HepG2 (cell line): ENCODE measurements around the gene EEF1AKMT3. TPM values are rescaled to one million over a fixed set of nuclear protein-coding genes. Genes with fewer than 3 reads are reported as not detected.

Experiments
- ELF1 ChIP-seq: sonication (generic); formaldehyde crosslinking; IDR thresholded peaks from 2 replicates; pipeline ENCODE4 v1.4.0; 2020; ENCODE audit warnings: missing genetic modification reagents
- ETV5 ChIP-seq: IDR thresholded peaks from 2 replicates; pipeline ENCODE4 v1.6.1; 2018; ENCODE audit warnings: missing biosample characterization, missing genetic modification reagents, inconsistent platforms, borderline replicate concordance
- KAT7 ChIP-seq: IDR thresholded peaks from 2 replicates; pipeline ENCODE4 v1.6.1; 2018; ENCODE audit warnings: borderline replicate concordance, missing compliant biosample characterization
- KLF15 ChIP-seq: sonication (generic); formaldehyde crosslinking; IDR thresholded peaks from 2 replicates; pipeline ENCODE4 v1.8.1; 2023; ENCODE audit warnings: borderline replicate concordance, mild to moderate bottlenecking, inconsistent platforms, missing genetic modification reagents, mixed read lengths
- MAF1 ChIP-seq: sonication (generic); formaldehyde crosslinking; IDR thresholded peaks from 2 replicates; pipeline ENCODE4 v1.5.0; 2020; ENCODE audit warnings: missing genetic modification reagents, borderline replicate concordance
- TAF1 ChIP-seq: sonication (generic); formaldehyde crosslinking; IDR thresholded peaks from 2 replicates; pipeline ENCODE4 v1.4.0; 2020; ENCODE audit warnings: missing genetic modification reagents
- TOPORS ChIP-seq: sonication (generic); formaldehyde crosslinking; IDR thresholded peaks from 2 replicates; pipeline ENCODE4 v1.8.0; 2023; ENCODE audit warnings: mild to moderate bottlenecking, missing genetic modification reagents
- TP53 ChIP-seq: sonication (generic); formaldehyde crosslinking; conservative IDR thresholded peaks from 2 replicates; pipeline ENCODE4 v1.4.0; 2020; ENCODE audit warnings: missing genetic modification reagents
- ZNF34 ChIP-seq: sonication (generic); formaldehyde crosslinking; IDR thresholded peaks from 2 replicates; pipeline ENCODE4 v1.4.0; 2020; ENCODE audit warnings: mild to moderate bottlenecking, missing genetic modification reagents, borderline replicate concordance
- ZNF547 ChIP-seq: sonication (generic); formaldehyde crosslinking; IDR thresholded peaks from 2 replicates; pipeline ENCODE4 v1.5.1; 2020; ENCODE audit warnings: mild to moderate bottlenecking, missing genetic modification reagents
- ZNF598 ChIP-seq: sonication (generic); formaldehyde crosslinking; IDR thresholded peaks from 2 replicates; pipeline ENCODE4 v1.5.1; 2020; ENCODE audit warnings: mild to moderate bottlenecking, missing genetic modification reagents, borderline replicate concordance
- ZNF629 ChIP-seq: sonication (generic); formaldehyde crosslinking; conservative IDR thresholded peaks from 2 replicates; pipeline ENCODE4 v1.5.0; 2020; ENCODE audit warnings: missing genetic modification reagents
- ZNF75D ChIP-seq: sonication (generic); formaldehyde crosslinking; IDR thresholded peaks from 2 replicates; pipeline ENCODE4 v1.8.1; 2023; ENCODE audit warnings: missing genetic modification reagents, mild to moderate bottlenecking, borderline replicate concordance
- ZNF83 ChIP-seq: sonication (generic); formaldehyde crosslinking; IDR thresholded peaks from 2 replicates; pipeline ENCODE4 v1.4.0; 2020; ENCODE audit warnings: missing genetic modification reagents, mild to moderate bottlenecking, borderline replicate concordance
- polyA plus RNA-seq, 8 experiments: library from polyadenylated mRNA; depleted of rRNA in 3 of 8; stranded (reverse) in 7 of 8; unstranded in 1 of 8; fragments of >200 nt; fragmentation: Illumina TruSeq in 4 of 8; extraction: Trizol in 4 of 8; gene quantifications; 2 replicates each; pipeline versions ENCODE4 v1.2.1 to v1.2.3, GENCODE V29; 2011 to 2016; ENCODE audit warnings: low read depth in 4 of 8, missing spikeins in 1 of 8, mixed read lengths in 1 of 8; ENCODE audit not compliant: insufficient read depth in 1 of 8
- total RNA-seq, 5 experiments: library from RNA; depleted of rRNA; stranded (reverse); fragments of >200 nt; fragmentation: Illumina TruSeq; extraction: Trizol; gene quantifications; 2 replicates each; pipeline ENCODE4 v1.2.3, GENCODE V29; 2016; ENCODE audit warnings: low read depth in 1 of 5
- TF ChIP-seq, protein P1 (sequence below): sonication (generic); formaldehyde crosslinking; IDR thresholded peaks from 2 replicates; pipeline ENCODE4 v1.5.1; 2020; ENCODE audit warnings: mild to moderate bottlenecking, missing genetic modification reagents
- TF ChIP-seq, protein P2 (sequence below): sonication (generic); formaldehyde crosslinking; IDR thresholded peaks from 2 replicates; pipeline ENCODE4 v1.4.0; 2020; ENCODE audit warnings: missing genetic modification reagents
- TF ChIP-seq, protein P3 (sequence below): sonication (generic); formaldehyde crosslinking; IDR thresholded peaks from 2 replicates; pipeline ENCODE4 v1.5.0; 2020; ENCODE audit warnings: mild to moderate bottlenecking, missing genetic modification reagents

The EEF1AKMT3 gene
- total and polyA plus RNA-seq, 2 of the 13 experiments (the other 11 are each of a cell fraction or from before 2014, with no cell fraction given): 4.7 to 11.4 TPM

DNA sequence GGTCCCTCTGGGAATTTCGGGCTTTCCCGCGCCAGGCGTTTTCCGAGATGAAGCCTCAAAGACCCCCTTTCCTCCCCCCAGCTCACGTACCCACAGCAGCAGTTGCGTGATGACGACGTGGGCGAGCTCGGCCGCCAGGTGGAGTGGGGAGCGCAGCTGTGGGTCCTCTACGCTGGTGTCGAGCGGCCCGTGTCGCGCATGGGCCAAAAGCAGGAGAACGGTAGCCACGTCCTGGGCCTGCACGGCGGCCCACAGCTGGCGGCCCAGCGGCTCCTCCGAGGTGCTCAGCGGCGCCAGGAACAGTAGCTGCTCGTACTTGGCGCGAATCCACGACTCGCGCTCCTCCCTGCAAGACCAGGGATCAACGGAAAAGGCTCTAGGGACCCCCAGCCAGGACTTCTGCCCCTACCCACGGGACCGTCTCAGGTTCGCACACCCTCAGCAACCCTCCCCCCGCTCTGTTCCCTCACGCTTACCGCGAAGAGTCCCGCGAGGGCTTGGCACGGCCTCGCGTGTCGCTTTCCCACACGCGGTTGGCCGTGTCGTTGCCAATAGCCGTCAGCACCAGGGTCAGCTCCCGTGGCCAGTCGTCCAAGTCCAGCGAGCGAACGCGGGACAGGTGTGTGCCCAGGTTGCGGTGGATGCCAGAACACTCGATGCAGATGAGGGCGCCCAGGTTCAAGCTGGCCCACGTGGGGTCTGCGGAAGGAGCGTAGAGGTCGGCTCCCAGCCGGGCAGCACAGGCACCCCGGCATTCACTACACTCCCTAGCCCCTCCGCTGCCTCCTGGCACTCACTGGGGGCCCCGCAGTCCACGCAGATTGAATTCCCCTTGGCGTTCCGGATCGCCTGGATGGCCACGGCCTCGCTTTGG lies 45.3 kb upstream of the EEF1AKMT3 start (continued):
- TF ChIP-seq TOPORS (CRISPR knock-in tag) (0 out of 2 replicates have a peak, but pooled peaks have one; percentile 2), ZNF547 (CRISPR knock-in tag) (0 out of 2 replicates have a peak, but pooled peaks have one; percentile 44), TAF1 (0 out of 2 replicates have a peak, but pooled peaks have one; percentile 6), ELF1 (CRISPR knock-in tag) (no peak), ZNF83 (no peak), ETV5 (CRISPR knock-in tag) (0 out of 2 replicates have a peak, but pooled peaks have one; percentile 2), ZNF75D (CRISPR knock-in tag) (no peak), KLF15 (CRISPR knock-in tag) (no peak), ZNF629 (CRISPR knock-in tag) (no peak), KAT7 (CRISPR knock-in tag) (no peak), ZNF34 (CRISPR knock-in tag) (no peak), ZNF598 (CRISPR knock-in tag) (0 out of 2 replicates have a peak, but pooled peaks have one; percentile 28), MAF1 (CRISPR knock-in tag) (no peak), TP53 (CRISPR knock-in tag) (no peak)
- TF ChIP-seq, protein P1, sequence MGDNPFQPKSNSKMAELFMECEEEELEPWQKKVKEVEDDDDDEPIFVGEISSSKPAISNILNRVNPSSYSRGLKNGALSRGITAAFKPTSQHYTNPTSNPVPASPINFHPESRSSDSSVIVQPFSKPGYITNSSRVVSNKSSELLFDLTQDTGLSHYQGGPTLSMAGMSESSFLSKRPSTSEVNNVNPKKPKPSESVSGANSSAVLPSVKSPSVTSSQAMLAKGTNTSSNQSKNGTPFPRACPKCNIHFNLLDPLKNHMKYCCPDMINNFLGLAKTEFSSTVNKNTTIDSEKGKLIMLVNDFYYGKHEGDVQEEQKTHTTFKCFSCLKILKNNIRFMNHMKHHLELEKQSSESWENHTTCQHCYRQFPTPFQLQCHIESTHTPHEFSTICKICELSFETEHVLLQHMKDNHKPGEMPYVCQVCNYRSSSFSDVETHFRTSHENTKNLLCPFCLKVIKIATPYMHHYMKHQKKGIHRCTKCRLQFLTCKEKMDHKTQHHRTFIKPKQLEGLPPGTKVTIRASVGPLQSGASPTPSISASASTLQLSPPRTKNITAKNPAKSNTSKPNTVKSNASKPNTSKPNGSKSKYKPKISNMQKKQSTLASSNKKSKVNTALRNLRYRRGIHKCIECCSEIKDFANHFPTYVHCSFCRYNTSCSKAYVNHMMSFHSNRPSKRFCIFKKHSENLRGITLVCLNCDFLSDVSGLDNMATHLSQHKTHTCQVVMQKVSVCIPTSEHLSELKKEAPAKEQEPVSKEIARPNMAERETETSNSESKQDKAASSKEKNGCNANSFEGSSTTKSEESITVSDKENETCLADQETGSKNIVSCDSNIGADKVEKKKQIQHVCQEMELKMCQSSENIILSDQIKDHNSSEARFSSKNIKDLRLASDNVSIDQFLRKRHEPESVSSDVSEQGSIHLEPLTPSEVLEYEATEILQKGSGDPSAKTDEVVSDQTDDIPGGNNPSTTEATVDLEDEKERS (CRISPR knock-in tag): no peak
- TF ChIP-seq, protein P2, sequence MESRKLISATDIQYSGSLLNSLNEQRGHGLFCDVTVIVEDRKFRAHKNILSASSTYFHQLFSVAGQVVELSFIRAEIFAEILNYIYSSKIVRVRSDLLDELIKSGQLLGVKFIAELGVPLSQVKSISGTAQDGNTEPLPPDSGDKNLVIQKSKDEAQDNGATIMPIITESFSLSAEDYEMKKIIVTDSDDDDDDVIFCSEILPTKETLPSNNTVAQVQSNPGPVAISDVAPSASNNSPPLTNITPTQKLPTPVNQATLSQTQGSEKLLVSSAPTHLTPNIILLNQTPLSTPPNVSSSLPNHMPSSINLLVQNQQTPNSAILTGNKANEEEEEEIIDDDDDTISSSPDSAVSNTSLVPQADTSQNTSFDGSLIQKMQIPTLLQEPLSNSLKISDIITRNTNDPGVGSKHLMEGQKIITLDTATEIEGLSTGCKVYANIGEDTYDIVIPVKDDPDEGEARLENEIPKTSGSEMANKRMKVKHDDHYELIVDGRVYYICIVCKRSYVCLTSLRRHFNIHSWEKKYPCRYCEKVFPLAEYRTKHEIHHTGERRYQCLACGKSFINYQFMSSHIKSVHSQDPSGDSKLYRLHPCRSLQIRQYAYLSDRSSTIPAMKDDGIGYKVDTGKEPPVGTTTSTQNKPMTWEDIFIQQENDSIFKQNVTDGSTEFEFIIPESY (CRISPR knock-in tag): peak; percentile 55
- TF ChIP-seq, protein P3, sequence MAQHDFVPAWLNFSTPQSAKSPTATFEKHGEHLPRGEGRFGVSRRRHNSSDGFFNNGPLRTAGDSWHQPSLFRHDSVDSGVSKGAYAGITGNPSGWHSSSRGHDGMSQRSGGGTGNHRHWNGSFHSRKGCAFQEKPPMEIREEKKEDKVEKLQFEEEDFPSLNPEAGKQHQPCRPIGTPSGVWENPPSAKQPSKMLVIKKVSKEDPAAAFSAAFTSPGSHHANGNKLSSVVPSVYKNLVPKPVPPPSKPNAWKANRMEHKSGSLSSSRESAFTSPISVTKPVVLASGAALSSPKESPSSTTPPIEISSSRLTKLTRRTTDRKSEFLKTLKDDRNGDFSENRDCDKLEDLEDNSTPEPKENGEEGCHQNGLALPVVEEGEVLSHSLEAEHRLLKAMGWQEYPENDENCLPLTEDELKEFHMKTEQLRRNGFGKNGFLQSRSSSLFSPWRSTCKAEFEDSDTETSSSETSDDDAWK: no peak
